Kidney (tissue), 14 donors: ENCODE data around the gene SYNGAP1. TPM values are rescaled to one million over a fixed set of nuclear protein-coding genes. Genes with fewer than 3 reads are reported as not detected.

Source experiments
- DNase-seq, 5 donors: peaks; one replicate each; pipeline ENCODE4 v3.0.0-alpha.2; 2013 to 2020
- FAIRE-seq: peaks from 2 replicates; lab custom pipeline; 2012; peaks lifted over from hg19 to GRCh38; lab: Jason Lieb, UNC
- H3K27ac ChIP-seq, 2 donors: one replicate each; pipeline ENCODE4 v1.7.0; 2013; ENCODE audit warnings: low read depth in 2 of 2, low read length in 2 of 2, inconsistent platforms in 1 of 2
- H3K27me3 ChIP-seq: one replicate; pipeline ENCODE4 v1.7.1; 2013; ENCODE audit warnings: low read length, inconsistent platforms; ENCODE audit not compliant: control insufficient read depth, insufficient read depth
- H3K36me3 ChIP-seq, 3 donors: one replicate each; pipeline versions ENCODE4 v1.7.0 to v1.7.1; 2013; ENCODE audit warnings: low read length in 3 of 3, control low read depth in 1 of 3, inconsistent platforms in 1 of 3; ENCODE audit not compliant: insufficient read depth in 3 of 3, control insufficient read depth in 2 of 3
- H3K4me1 ChIP-seq, 3 donors: one replicate each; pipeline versions ENCODE4 v1.7.0 to v1.7.1; 2013; ENCODE audit warnings: low read length in 3 of 3, inconsistent platforms in 1 of 3, low read depth in 1 of 3; ENCODE audit not compliant: control insufficient read depth in 2 of 3, insufficient read depth in 2 of 3
- H3K4me3 ChIP-seq, 3 donors: one replicate each; pipeline versions ENCODE4 v1.7.0 to v1.8.1; 2013; ENCODE audit warnings: low read length in 3 of 3, control low read depth in 1 of 3, inconsistent platforms in 1 of 3
- H3K9ac ChIP-seq, 3 donors: one replicate each; pipeline versions ENCODE4 v1.7.0 to v1.7.1; 2013; ENCODE audit warnings: low read length in 3 of 3, control low read depth in 1 of 3, inconsistent platforms in 1 of 3
- H3K9me3 ChIP-seq, 3 donors: one replicate each; pipeline versions ENCODE4 v1.7.0 to v1.7.1; 2013; ENCODE audit warnings: low read length in 3 of 3, control low read depth in 1 of 3, inconsistent platforms in 1 of 3; ENCODE audit not compliant: control insufficient read depth in 2 of 3, insufficient read depth in 1 of 3
- intact Hi-C: fragments of 100-400 bp; cut with DNase I; formaldehyde crosslinking; loops from one replicate; pipeline ENCODE4 v1.11.1; 2022
- polyA plus RNA-seq: library from polyadenylated mRNA; stranded (reverse); fragments of 350-450 nt; fragmentation: Illumina TruSeq; extraction: RNeasy Lipid Tissue Mini Kit (QIAGEN cat#74804); gene quantifications from one replicate; pipeline ENCODE4 v1.2.3, GENCODE V29; 2014; ENCODE audit warnings: low read depth, low replicate concordance; ENCODE audit not compliant: insufficient read depth
- total RNA-seq: library from RNA; stranded (reverse); fragmentation: NEBNext Ultra II Directional; extraction: Animal tissue kit (Norgen Biotek cat#: 25700); gene quantifications from one replicate; pipeline ENCODE4 v1.2.1, GENCODE V29; 2021
- TF ChIP-seq, protein P1 (sequence below): IDR thresholded peaks from 3 replicates; pipeline ENCODE4 v1.5.1; 2012; ENCODE audit warnings: mild to moderate bottlenecking, moderate library complexity, borderline replicate concordance; ENCODE audit not compliant: insufficient read depth; ENCODE audit errors: extremely low read depth
- donor health status: control.
- donor health status: control.
- donor health status: control.
- donor health status: control.
- donor health status: control.
- donor health status: DM: yes; HTN: yes; CAD: no.
- donor health status: Normal renal cell carcinoma (clear cell type).

SYNGAP1 gene
- total and polyA plus RNA-seq, 2 donors from 2014 or later = 2.7 to 17.8 TPM

DNA sequence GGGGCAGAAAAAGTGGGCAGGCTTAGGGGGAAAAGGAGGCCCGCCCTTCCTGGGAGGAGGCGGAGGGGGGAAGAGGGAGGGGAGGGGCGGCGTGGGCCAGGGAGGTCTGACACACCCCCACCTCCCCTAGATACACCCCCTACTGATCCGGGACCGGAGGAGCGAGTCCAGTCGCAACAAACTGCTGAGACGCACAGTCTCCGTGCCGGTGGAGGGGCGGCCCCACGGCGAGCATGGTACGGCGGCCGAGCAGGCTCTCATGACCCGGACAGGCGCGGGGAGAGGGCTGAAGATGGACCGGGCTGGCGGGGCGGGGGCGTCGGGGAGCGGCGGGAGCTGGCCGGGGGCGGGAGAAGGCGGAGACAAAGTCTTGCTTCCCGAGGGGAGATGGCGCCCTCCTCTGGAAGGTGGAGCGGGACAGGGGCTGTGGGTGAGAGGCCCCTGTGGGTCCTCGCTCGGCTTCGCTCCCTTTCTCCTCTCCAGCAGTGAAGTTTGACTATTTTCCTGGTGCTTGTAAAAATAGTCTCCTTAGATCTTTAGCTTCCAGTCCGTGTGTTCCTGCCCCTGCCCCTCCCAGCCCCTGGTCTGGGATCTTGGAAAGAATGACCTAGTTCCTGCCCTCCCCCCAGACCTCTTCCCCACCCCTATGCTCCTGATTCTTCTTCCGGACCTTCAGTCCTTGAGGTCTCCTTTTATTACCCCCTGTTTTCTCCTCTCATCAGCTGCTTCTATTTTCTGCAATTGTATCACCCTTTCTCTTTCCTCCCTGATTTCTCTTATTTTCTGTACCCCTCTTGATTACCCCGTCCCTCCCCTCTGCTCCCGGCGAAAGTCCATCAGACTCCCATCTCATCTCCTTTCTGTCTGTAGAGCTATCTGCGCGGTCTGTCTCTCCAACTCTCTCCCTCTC lies 6.1 kb downstream of the SYNGAP1 start:
- Histone ChIP-seq H3K4me1 (peaks cover 6 to 35% (median 7%) of the 10 kb centered on the region in 3 donors), H3K9ac (peak overlapping the region; percentile 54 to 99 (median 78)), H3K9me3 (no peaks in the 10 kb centered on the region), H3K27ac (peak overlapping the region; percentile 97), H3K36me3 (no peaks in the 10 kb centered on the region), H3K27me3 (no peaks in the 10 kb centered on the region), H3K4me3 (peak overlapping the region; percentile 73 to 86 (median 82))
- intact Hi-C loops = no loop called here
- no peak for FAIRE-seq
- TF ChIP-seq, protein P1, sequence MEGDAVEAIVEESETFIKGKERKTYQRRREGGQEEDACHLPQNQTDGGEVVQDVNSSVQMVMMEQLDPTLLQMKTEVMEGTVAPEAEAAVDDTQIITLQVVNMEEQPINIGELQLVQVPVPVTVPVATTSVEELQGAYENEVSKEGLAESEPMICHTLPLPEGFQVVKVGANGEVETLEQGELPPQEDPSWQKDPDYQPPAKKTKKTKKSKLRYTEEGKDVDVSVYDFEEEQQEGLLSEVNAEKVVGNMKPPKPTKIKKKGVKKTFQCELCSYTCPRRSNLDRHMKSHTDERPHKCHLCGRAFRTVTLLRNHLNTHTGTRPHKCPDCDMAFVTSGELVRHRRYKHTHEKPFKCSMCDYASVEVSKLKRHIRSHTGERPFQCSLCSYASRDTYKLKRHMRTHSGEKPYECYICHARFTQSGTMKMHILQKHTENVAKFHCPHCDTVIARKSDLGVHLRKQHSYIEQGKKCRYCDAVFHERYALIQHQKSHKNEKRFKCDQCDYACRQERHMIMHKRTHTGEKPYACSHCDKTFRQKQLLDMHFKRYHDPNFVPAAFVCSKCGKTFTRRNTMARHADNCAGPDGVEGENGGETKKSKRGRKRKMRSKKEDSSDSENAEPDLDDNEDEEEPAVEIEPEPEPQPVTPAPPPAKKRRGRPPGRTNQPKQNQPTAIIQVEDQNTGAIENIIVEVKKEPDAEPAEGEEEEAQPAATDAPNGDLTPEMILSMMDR = peak; percentile 61
- DNase-seq = peak; percentile 90 to 95 (median 94)

DNA sequence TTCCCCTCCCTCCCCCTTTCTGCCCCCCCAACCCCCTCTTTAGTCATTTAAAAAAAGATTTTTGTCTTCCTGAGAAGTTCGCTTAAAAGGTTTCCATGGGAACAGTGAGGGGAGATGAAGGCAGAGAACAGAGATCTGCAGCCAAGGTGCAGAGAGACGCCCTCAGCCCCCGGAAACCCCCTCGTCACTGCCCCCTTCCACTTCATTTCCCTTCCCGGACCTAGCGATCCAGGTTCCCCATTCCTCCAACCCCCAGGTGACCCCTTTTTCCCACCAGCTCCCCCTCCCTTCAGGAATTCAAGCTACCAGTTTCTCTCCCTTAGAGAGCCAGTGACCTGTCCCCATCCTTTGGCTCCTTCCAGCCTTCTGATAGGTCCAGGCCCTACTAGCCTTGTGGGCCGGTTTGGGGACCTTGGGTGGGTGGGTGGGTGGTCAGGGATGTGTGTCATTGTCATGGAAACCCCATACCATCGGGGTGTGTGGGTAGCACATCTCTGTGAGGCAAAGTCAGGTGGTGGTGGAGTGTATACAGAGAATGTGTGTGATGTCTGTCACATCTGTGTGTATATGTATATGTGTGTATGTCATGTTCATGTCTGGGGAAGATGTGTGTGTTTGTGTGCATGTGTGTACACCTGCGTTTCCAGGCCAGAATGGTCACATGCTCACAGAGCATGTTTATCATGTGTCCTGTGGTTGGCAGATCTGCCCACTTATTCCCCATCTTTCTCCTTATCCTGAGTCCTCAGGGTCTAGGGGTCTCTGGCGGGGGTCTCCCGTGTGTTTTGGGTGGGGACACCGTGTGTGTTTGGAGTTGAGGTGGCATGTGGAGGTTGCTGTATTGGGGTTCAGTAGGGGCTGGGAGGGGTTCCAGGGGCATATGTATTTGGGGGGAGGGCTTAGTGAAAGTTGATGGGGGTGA lies 7.0 kb downstream of the SYNGAP1 start:
- FAIRE-seq (no peak), DNase-seq (peak in 4 of 5 donors; percentile 17 to 64 (median 48))
- Histone ChIP-seq H3K27ac (peak overlapping the region; percentile 2 to 97), H3K9me3 (no peaks in the 10 kb centered on the region), H3K4me1 (peaks cover 6 to 38% (median 7%) of the 10 kb centered on the region in 3 donors), H3K4me3 (peak overlapping the region; percentile 50 to 86 (median 68)), H3K27me3 (no peaks in the 10 kb centered on the region), H3K36me3 (no peaks in the 10 kb centered on the region), H3K9ac (peak overlapping the region in 2 of 3 donors; percentile 27 to 99)
- TF ChIP-seq, protein P1 = no peak
- intact Hi-C loops = no loop called here

DNA sequence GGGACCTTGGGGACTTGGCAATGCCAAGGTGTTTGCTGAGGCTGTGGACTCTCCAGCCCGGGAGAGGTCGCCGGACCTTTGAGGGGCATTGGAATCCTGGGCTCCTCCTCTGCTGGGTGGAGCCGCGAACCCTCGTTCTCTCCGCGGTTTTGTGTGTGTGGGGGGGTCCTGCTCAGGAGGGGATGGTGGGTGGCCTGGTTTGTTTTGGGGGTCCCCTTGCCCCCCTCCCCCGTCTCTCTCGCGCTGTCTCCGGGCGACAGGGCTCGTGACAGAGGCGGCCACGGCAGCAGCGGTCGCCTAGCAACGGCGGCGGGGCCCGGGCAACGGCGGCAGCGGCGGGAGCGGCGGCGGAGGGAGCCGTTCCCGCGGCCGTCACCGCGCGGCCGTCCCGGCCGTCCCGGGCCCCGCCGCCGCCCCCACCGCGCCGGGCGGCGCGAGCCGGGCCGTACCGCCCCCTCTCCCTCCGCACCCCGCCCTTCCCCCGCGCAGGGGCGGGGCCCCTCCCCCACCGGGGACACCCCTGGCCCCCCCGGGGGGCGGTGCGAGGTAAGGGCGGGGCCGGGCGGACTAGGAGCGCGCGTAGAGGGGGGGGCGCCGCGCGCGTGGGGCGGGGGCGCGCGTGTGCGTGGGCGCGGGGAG lies 7.8 kb downstream of the SYNGAP1 start:
- FAIRE-seq (no peak), DNase-seq (peak; percentile 29 to 90 (median 65))
- no peaks in the 10 kb centered on the region for H3K36me3 ChIP-seq
- no peaks in the 10 kb centered on the region for H3K27me3 ChIP-seq
- peak overlapping the region; percentile 27 to 56 (median 53) for H3K9ac ChIP-seq
- TF ChIP-seq, protein P1 = no peak
- peak overlapping the region; percentile 16 to 40 for H3K27ac ChIP-seq
- H3K4me1 ChIP-seq = peaks cover 6 to 38% (median 7%) of the 10 kb centered on the region in 3 donors
- H3K9me3 ChIP-seq = no peaks in the 10 kb centered on the region
- H3K4me3 ChIP-seq = peak overlapping the region; percentile 50 to 74 (median 68)
- intact Hi-C loops = no loop called here
